HL-60/S4 treated with retinoic acid at 250 ng/mL for 4 days and 3 days (cell line): ENCODE data around the gene CHRND.
"Not testable (repeated sequence)": the region's sequence is repeated elsewhere in the genome, so short reads cannot be mapped to it uniquely, and the experiment has no call there.

Experiments
- in situ Hi-C: fragments of 300-500 bp; cut with MboI; formaldehyde crosslinking; loops from 2 replicates; pipeline ENCODE4 v1.7.0; 2022; ENCODE audit warnings: low sequenced_read_pairs

CHRND gene

DNA sequence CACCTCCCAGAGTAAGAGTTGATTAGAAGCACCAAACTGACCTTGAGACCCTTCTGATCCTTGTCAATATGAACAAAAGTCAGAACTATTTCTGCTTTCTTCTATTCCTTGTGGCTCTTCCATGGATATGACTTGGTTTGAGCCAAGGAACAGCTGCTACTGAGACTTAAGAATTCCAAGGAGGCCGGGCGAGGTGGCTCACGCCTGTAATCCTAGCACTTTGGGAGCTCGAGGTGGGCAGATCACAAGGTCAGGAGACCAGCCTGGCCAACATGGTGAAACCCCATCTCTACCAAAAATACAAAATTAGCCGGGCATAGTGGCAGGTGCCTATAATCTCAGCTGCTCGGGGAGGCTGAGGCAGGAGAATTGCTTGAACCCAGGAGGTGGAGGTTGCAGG, 44.5 kb downstream of the CHRND start:
- in situ Hi-C loops = not testable (repeated sequence)

DNA sequence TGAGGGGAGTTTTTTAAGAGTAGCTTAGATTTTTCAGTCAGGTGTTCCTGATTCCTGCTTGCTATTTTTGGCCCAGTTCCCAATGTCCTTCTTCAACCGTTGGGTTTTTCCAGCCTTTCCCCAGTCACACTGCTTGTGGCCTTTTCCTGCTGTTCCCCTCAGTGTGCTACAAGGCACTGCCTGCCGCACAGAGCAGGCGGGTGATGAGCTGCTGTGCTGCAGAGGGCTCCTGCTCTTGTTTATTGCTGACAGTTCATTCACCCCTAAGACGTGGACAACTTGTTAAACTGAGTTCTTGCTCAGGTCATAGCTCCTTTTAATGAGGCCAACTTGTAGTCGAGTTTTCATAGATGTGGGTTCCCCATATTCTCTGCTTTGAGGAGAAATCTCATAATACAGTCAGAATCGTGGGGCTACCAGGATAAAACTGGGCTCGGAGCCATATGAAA, 45.1 kb downstream of the CHRND start:
- in situ Hi-C loops = no loop called here

GRCh38 chr2:232573042-232573441, 47.1 kb downstream of the CHRND start:
- in situ Hi-C loops = no loop called here

- in situ Hi-C loops = no loop called here
These were observed 47.9 kb downstream of the CHRND start for GRCh38 chr2:232573771-232574435.

- in situ Hi-C loops = no loop called here
These were observed 48.9 kb downstream of the CHRND start for GRCh38 chr2:232574674-232575403.

- in situ Hi-C loops = no loop called here
These were observed 49.4 kb downstream of the CHRND start for GRCh38 chr2:232575404-232575746.

- in situ Hi-C loops = no loop called here
These were observed 51.0 kb downstream of the CHRND start for GRCh38 chr2:232576995-232577394.

- in situ Hi-C loops = no loop called here
These were observed 51.9 kb downstream of the CHRND start for GRCh38 chr2:232577841-232578240.

GRCh38 chr2:232578626-232579025, 52.7 kb downstream of the CHRND start:
- in situ Hi-C loops = no loop called here

GRCh38 chr2:232580648-232580981, 54.7 kb downstream of the CHRND start:
- in situ Hi-C loops = no loop called here

- in situ Hi-C loops = no loop called here
These were observed 55.8 kb downstream of the CHRND start for GRCh38 chr2:232581725-232582124.

DNA sequence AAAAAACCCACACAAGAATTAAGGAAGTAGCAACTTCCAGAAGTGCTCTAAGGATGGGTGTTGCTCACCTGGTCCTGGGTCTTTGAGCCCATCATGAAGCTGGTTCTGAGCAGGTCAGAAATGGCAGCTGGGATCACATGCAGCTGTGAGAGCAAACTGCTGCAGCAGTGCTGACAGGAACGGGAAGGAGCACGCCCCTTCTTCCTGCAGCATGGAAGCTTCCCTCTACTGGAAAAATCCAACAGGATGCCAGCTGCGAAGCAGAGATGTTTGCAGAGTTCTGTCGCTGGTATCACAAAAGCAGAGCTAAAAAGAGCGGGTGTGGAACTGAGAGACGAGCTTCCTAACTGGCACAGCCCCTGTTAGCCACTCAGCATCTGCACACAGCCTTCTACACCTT, 58.3 kb downstream of the CHRND start:
- in situ Hi-C loops = no loop called here
